IPS-NIHi11 (cell line): ENCODE measurements around the gene RAPGEFL1.
"Not testable (repeated sequence)": the region's sequence is repeated elsewhere in the genome, so short reads cannot be mapped to it uniquely, and the experiment has no call there.

ENCODE experiments used
- DNase-seq: peaks from one replicate; pipeline ENCODE4 v3.0.0; 2012; ENCODE audit warnings: mixed read lengths, low spot score

Gene RAPGEFL1, protein sequence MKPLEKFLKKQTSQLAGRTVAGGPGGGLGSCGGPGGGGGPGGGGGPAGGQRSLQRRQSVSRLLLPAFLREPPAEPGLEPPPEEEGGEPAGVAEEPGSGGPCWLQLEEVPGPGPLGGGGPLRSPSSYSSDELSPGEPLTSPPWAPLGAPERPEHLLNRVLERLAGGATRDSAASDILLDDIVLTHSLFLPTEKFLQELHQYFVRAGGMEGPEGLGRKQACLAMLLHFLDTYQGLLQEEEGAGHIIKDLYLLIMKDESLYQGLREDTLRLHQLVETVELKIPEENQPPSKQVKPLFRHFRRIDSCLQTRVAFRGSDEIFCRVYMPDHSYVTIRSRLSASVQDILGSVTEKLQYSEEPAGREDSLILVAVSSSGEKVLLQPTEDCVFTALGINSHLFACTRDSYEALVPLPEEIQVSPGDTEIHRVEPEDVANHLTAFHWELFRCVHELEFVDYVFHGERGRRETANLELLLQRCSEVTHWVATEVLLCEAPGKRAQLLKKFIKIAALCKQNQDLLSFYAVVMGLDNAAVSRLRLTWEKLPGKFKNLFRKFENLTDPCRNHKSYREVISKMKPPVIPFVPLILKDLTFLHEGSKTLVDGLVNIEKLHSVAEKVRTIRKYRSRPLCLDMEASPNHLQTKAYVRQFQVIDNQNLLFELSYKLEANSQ

GRCh38 chr17:40177275-40177874, at the start of gene RAPGEFL1:
Gene RAPGEFL1 (plus strand): TSS chr17:40177470. CDS start chr17:40177862, 392 bp downstream.
- peak; percentile 95 for DNase-seq

DNA sequence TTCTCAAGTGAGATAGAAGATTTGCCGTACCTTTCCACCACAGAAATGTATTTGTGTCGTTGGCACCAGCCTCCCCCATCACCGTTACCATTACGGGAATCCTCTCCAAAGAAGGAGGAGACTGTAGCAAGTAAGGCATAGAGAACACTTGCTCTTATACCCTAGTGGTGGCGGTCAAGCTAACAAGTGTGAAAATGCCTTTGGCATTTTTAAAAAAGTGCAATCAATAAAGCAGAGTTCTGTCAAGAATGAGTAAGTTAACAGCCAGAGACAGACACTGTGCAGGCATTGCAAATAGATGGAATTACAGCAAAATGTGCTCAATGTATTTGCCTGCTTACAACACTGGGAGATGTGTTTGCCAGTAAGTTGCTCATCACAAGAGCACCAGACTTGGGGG, 47.8 kb upstream of the RAPGEFL1 start:
- no peak for DNase-seq

GRCh38 chr17:40130352-40131042, 46.8 kb upstream of the RAPGEFL1 start:
- DNase-seq = no peak

- no peak for DNase-seq
Observed at GRCh38 chr17:40134184-40134583, 43.1 kb upstream of the RAPGEFL1 start.

DNA sequence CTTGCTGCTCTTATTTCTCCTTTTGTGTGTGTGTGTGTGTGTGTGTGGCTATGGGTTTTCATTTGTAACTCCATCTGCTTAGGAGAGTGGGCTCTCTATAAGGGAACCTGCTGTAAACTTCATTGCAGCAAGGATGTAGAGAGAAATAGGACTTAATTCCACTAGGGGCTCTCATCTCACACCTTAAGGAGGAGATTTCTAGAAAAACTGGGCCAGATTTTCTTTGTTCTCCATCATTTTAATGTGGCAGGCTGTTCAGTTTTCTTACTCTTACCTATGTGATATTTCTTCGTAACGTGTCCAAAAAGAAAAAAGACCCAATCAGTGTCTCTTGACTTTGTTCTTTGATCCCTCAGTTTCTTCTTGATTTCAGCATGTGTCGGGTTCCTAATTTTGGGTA, 41.5 kb upstream of the RAPGEFL1 start:
- DNase-seq = no peak

- no peak for DNase-seq
Observed at GRCh38 chr17:40139566-40140058, 37.7 kb upstream of the RAPGEFL1 start.

DNA sequence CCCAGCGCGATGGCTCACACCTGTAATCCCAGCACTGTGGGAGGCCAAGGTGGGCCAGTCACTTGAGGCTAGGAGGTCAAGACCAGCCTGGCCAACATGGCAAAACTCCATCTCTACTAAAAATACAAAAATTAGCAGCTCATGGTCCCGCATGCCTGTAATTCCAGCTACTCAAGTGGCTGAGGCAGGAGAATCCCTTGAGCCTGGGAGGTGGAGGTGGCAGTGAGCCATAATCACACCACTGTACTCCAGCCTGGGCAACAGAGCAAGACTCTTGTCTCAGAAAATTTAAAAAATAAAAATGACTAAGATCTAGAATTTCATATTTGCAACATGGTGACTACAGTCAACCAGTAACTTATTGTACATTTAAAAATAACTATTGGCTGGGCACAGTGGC, 34.1 kb upstream of the RAPGEFL1 start:
- not testable (repeated sequence) for DNase-seq

DNA sequence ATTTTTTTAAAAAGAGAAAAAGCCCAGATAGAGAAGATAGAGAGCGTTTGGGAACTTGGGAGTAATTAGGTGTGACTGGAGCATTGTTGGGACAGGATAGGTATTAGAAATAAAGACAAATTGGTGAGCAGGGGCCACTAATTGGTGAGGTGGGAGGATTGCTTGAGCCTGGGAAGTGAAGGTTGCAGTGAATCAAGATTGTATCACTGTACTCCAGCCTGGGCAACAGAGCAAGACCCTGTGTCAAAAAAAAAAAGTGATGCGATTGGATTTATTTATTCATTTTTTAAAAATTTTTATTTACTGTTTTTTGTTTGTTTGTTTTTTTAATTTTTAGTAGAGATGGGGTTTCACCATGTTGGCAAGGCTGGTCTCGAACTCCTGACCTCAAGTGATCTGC, 31.8 kb upstream of the RAPGEFL1 start:
- no peak for DNase-seq

DNA sequence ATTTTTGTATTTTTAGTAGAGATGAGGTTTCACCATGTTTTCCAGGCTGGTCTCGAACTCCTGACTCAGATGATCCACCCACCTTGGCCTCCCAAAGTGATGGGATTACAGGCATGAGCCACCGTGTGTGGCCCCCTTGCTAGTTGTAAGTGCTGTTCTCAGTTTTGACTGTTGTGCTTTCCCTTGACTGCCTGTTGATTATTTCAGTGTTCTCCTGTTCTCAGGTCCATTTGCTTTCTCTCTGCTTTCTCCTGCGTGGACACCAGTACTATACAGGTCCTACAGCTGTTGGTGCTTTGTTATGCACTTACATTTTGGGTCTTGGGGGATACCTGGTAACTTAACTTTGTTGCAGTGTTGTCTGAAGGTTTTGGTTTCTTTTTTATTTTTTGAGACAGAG, 28.7 kb upstream of the RAPGEFL1 start:
- DNase-seq = no peak

- DNase-seq = no peak
Observed at GRCh38 chr17:40150276-40150675, 27.0 kb upstream of the RAPGEFL1 start.

DNA sequence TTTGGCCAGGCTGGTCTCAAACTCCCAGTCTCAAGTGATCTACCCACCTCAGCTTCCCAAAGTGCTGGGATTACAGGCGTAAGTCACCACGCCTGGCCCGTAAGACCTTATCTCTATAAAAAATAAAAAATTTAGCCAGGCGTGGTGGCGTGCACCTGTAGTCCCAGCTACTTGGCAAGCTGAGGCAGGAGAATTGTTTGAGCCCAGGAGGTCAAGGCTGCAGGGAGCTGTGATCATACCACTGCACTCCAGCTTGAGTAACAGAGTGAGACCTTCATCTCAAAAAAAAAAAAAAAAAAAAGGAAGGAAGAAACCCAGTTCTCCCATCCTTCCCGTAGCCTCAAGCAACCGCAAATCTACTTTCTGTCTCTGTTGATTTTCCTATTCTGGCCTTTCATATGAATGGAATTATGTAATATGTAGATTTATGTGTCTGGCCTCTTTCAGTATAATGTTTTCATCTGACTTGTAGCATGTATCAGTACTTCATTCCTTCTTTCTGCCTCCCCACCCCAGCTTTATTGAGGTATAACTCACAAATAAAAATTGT, 25.8 kb upstream of the RAPGEFL1 start:
- DNase-seq = no peak

DNA sequence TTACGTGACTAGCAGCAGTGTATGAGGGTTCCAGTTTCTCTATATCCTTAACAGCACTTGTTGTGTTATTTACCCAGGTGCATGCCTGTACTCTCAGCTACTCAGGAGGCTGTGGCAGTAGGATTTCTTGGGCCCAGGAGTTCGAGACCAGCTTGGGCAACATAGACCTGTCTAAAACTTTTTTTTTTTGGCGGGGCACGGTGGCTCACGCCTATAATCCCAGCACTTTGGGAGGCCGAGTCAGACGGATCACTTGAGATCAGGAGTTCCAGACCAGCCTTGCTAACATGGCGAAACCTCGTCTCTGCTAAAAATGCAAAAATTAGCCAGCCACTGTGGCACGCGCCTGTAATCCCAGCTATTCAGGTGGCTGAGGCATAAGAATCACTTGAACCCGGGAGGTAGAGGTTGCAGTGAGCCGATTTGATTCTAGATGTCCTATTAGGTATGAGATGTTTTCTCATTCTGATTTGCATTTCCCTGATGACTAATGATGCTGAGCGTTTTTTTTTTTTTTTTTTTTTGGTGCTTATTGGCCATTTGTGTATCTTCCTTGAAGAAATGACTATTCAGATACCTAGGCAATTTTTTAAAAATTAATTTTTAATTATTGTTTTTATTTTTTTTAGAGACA, 23.6 kb upstream of the RAPGEFL1 start:
- no peak for DNase-seq

- DNase-seq = no peak
Observed at GRCh38 chr17:40157973-40158372, 19.3 kb upstream of the RAPGEFL1 start.

DNA sequence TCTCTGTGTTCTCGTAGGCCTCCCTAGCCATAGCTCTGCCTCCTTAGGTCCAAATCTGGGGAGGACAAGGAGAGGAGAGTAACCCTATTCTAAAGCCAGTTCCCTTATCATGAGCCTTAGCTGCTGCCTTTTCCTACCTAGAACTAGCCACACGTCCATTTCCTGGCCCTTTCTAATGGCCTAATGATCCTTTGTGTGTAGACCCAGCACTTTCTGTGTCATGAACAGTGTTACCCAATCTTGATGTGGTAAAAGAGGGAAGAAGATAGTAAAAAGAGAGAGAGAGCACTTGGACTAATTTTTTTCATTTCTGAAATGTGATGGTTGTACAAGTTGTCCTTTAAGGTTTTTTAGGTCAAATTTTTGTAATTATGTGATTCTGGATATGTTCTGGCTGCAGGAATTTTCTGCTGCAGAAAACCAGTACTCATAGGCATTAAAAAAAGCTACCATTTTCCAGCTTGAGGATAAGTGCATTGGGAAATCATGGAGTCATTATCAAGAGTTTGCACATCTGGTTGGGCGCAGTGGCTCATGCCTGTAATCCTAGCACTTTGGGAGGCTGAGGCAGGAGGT, 18.7 kb upstream of the RAPGEFL1 start:
- DNase-seq = no peak

DNA sequence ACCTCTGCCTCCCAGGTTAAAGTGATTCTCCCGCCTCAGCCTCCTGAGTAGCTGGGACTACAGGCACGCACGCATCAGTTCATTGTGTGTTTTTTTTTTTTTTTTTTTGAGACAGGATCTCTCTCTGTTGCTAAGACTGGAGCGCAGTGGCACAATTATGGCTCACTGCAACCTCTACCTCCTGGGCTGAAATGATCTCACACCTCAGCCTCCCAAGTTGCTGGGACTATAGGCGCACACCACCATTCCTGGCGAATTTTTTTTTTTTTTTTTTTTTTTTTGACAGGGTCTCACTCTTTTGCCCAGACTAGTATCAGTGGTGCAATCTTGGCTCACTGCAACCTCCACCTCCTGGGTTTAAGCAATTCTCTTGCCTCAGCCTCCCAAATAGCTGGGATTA, 17.8 kb upstream of the RAPGEFL1 start:
- DNase-seq = no peak

DNA sequence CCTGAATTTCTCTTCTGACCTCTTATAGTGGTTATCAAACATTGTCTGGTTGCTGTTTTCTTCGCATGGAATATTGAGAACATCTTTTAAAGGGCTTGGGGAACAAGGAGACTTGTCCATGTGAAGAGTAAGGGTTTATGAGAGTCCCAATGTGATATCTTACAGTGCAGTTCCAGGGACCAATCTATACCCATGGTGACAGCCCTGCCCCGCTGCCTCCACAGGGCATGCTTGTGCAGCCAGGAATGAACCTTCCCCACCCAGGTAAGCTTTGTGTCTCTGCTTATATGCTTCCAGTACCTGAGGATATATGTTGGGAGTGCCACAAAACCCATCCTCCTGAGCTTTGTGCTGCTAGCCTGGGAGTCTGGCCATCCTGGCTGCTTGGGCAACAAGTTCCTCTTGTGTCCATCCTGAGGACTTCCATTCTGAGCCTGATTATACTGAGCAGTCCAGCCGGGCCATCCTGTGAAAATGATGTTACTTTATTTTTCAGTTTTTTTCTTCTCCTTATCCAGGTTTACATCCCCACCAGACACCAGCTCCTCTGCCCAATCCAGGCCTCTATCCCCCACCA, 9.5 kb upstream of the RAPGEFL1 start:
- DNase-seq = no peak

GRCh38 chr17:40168262-40168832, 8.9 kb upstream of the RAPGEFL1 start:
- peak; percentile 81 for DNase-seq

DNA sequence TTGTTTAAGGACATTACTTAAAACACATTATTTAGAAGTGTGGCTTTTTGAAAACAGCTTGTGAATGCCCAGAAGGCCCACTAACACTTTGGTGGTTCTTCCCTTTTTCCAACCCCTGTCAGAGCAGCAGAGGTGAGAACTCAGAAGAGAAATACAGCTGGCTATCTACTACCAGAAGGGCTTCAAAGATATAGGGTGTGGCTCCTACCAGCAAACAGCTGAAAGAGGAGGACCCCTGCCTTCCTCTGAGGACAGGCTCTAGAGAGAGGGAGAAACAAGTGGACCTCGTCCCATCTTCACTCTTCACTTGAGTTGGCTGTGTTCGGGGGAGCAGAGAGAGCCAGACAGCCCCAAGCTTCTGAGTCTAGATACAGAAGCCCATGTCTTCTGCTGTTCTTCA, 6.9 kb upstream of the RAPGEFL1 start:
- no peak for DNase-seq

DNA sequence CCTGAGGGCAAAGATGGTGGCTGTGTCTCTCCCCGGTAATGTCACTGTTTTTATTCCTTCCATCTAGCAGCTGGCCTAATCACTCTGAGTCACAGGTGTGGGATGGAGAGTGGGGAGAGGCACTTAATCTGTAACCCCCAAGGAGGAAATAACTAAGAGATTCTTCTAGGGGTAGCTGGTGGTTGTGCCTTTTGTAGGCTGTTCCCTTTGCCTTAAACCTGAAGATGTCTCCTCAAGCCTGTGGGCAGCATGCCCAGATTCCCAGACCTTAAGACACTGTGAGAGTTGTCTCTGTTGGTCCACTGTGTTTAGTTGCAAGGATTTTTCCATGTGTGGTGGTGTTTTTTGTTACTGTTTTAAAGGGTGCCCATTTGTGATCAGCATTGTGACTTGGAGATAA, 5.5 kb upstream of the RAPGEFL1 start:
- DNase-seq = no peak

DNA sequence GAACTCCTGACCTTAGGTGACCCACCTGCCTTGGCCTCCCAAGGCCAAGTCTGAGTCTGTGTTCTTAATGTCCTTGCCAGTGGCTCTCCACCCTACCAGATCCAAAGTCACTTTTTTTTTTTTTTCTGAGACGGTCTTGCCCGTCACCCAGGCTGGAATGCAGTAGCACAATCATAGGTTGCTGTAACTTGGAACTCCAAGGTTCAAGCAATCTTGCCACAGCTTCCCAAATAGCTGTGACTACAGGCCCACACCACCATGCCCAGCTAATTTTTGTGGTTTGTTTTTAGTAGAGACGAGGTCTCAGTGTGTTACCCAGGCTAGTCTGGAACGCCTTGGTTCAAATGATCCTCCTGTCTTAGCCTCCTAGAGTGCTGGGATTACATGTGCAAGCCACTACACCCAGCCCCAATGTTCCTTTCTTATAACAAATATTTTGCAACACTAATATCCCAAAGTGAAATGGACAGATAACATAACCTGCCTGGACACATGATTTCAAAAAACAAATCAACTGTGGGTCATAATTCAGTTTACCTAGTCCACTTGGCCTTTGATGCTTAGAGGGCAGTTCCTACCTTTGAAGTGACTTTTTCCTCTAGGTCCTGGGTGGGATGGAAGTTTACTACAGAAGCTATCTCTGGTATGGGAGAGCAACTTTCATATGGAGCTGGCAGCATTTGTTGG, 4.0 kb upstream of the RAPGEFL1 start:
- no peak for DNase-seq
